Measurements from ENCODE around the gene TAF15.
A peak's percentile ranks its signal among the peaks of the same experiment; 100 is the strongest.

TAF15 gene

GRCh38 chr17:35825206-35825605 is 15.9 kb downstream of the TAF15 start:
- no peak for DNase-seq

GRCh38 chr17:35841101-35841500 is 31.8 kb downstream of the TAF15 start:
- DNase-seq = no peak

GRCh38 chr17:35841505-35841904 is 32.2 kb downstream of the TAF15 start:
- DNase-seq = no peak

- DNase-seq = no peak
Observed at GRCh38 chr17:35842239-35842638, 33.0 kb downstream of the TAF15 start.

GRCh38 chr17:35843698-35844097 is 34.4 kb downstream of the TAF15 start:
- no peak for DNase-seq

- no peak for DNase-seq
Observed at GRCh38 chr17:35844547-35844946, 35.3 kb downstream of the TAF15 start.

- no peak for DNase-seq
Observed at GRCh38 chr17:35846055-35846809, 36.9 kb downstream of the TAF15 start.

GRCh38 chr17:35847006-35847405 is 37.7 kb downstream of the TAF15 start:
- DNase-seq = no peak

GRCh38 chr17:35847633-35848373 is 38.5 kb downstream of the TAF15 start:
- no peak for DNase-seq

GRCh38 chr17:35849469-35850348 is 40.4 kb downstream of the TAF15 start:
- DNase-seq = peak; percentile 20

GRCh38 chr17:35855965-35856364 is 46.7 kb downstream of the TAF15 start:
- no peak for DNase-seq

GRCh38 chr17:35856603-35857002 is 47.3 kb downstream of the TAF15 start:
- no peak for DNase-seq

- DNase-seq = no peak
Observed at GRCh38 chr17:35864853-35865252, 55.6 kb downstream of the TAF15 start.

- DNase-seq = no peak
Observed at GRCh38 chr17:35865412-35866340, 56.4 kb downstream of the TAF15 start.

GRCh38 chr17:35866341-35866950 is 57.2 kb downstream of the TAF15 start:
- no peak for DNase-seq

GRCh38 chr17:35867574-35867973 is 58.3 kb downstream of the TAF15 start:
- no peak for DNase-seq

- DNase-seq = no peak
Observed at GRCh38 chr17:35868737-35869136, 59.5 kb downstream of the TAF15 start, which contains the start of gene HEATR9. TSS of gene HEATR9 (minus strand) at chr17:35868891. CDS start at chr17:35868742, 149 bp downstream.

- no peak for DNase-seq
Observed at GRCh38 chr17:35870906-35871819, 61.9 kb downstream of the TAF15 start.

GRCh38 chr17:35872196-35872980 is 63.1 kb downstream of the TAF15 start:
- no peak for DNase-seq

Measured in NCI-H1048 (cell line).